ENCODE data around the gene PIEZO2.

Gene PIEZO2

GRCh38 chr18:11027862-11028261 lies 121.5 kb downstream of the PIEZO2 start:
- DNase-seq (ENCODE audit: low read depth in 2 of 2) = no peak

- no peak for DNase-seq (ENCODE audit: low read depth in 2 of 2)
Measured at GRCh38 chr18:11025671-11026070, 123.7 kb downstream of the PIEZO2 start.

- DNase-seq (ENCODE audit: low read depth in 2 of 2) = no peak
Measured at GRCh38 chr18:11024928-11025669, 124.3 kb downstream of the PIEZO2 start.

GRCh38 chr18:11021477-11021876 lies 127.9 kb downstream of the PIEZO2 start:
- no peak for DNase-seq (ENCODE audit: low read depth in 2 of 2)

GRCh38 chr18:11020877-11021414 lies 128.4 kb downstream of the PIEZO2 start:
- no peak for DNase-seq (ENCODE audit: low read depth in 2 of 2)

- DNase-seq (ENCODE audit: low read depth in 2 of 2) = no peak
Measured at GRCh38 chr18:11020161-11020853, 129.1 kb downstream of the PIEZO2 start.

- DNase-seq (ENCODE audit: low read depth in 2 of 2) = no peak
Measured at GRCh38 chr18:11019295-11020105, 129.9 kb downstream of the PIEZO2 start.

GRCh38 chr18:11009869-11010268 lies 139.5 kb downstream of the PIEZO2 start:
- no peak for DNase-seq (ENCODE audit: low read depth in 2 of 2)

- no peak for DNase-seq (ENCODE audit: low read depth in 2 of 2)
Measured at GRCh38 chr18:11009147-11009546, 140.2 kb downstream of the PIEZO2 start.

GRCh38 chr18:11008505-11008904 lies 140.9 kb downstream of the PIEZO2 start:
- DNase-seq (ENCODE audit: low read depth in 2 of 2) = no peak

- no peak for DNase-seq (ENCODE audit: low read depth in 2 of 2)
Measured at GRCh38 chr18:11005528-11005927, 143.8 kb downstream of the PIEZO2 start.

GRCh38 chr18:11004951-11005350 lies 144.4 kb downstream of the PIEZO2 start:
- no peak for DNase-seq (ENCODE audit: low read depth in 2 of 2)

- DNase-seq (ENCODE audit: low read depth in 2 of 2) = no peak
Measured at GRCh38 chr18:11004294-11004693, 145.1 kb downstream of the PIEZO2 start.

- no peak for DNase-seq (ENCODE audit: low read depth in 2 of 2)
Measured at GRCh38 chr18:11002796-11003195, 146.6 kb downstream of the PIEZO2 start.

GRCh38 chr18:11002277-11002676 lies 147.1 kb downstream of the PIEZO2 start:
- no peak for DNase-seq (ENCODE audit: low read depth in 2 of 2)

- DNase-seq (ENCODE audit: low read depth in 2 of 2) = no peak
Measured at GRCh38 chr18:11000071-11000470, 149.3 kb downstream of the PIEZO2 start.

- DNase-seq (ENCODE audit: low read depth in 2 of 2) = no peak
Measured at GRCh38 chr18:10997885-10998284, 151.5 kb downstream of the PIEZO2 start.

GRCh38 chr18:10995550-10995949 lies 153.8 kb downstream of the PIEZO2 start:
- no peak for DNase-seq (ENCODE audit: low read depth in 2 of 2)

- DNase-seq (ENCODE audit: low read depth in 2 of 2) = no peak
Measured at GRCh38 chr18:10989486-10989885, 159.9 kb downstream of the PIEZO2 start.

- DNase-seq (ENCODE audit: low read depth in 2 of 2) = no peak
Measured at GRCh38 chr18:10985689-10986088, 163.7 kb downstream of the PIEZO2 start.

GRCh38 chr18:10979411-10979810 lies 170.0 kb downstream of the PIEZO2 start:
- DNase-seq (ENCODE audit: low read depth in 2 of 2) = no peak

- DNase-seq (ENCODE audit: low read depth in 2 of 2) = no peak
Measured at GRCh38 chr18:10977042-10977441, 172.3 kb downstream of the PIEZO2 start.

Measured in stimulated activated CD8-positive, alpha-beta memory T cell treated with anti-CD3 and anti-CD28 coated beads, Interleukin-2, amount 100 ng/mL, for 1 hour (primary cell).